HG02588 (cell line): ENCODE data around the gene MAP3K8.
"Not testable (repeated sequence)": the region's sequence is repeated elsewhere in the genome, so short reads cannot be mapped to it uniquely, and the experiment has no call there.

Experiments
- ATAC-seq: cut with Tn5 transposase; IDR thresholded peaks from one replicate; pipeline ENCODE4 v1.9.1; 2021; ENCODE audit warnings: mild to moderate bottlenecking, moderate library complexity; ENCODE audit not compliant: unreplicated experiment

MAP3K8 gene

DNA sequence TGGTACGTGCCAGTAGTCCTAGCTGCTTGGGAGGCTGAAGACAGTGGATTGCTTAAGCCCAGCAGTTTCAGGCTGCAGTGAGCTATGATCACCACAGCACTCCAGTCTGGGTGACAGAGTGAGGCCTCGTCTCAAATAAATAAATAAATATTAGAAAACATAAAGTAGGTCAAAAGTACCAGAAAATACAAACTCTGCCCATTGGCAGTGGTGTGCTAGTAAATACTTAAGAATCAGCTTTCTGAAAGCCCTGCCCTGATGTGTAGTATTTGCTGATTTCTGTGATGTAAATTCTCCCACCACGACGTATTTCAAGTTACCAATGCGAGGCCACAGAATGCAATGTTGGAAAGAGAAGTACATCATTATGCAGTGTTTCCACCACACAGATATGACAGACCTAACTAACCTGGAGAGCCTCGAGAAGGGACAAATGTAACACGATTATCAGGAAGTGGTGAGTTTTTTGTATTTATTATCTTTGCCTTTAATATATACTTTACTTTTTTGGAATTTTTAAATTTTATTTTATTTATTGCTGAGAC is 11.8 kb upstream of the MAP3K8 start:
- ATAC-seq, result no peak

DNA sequence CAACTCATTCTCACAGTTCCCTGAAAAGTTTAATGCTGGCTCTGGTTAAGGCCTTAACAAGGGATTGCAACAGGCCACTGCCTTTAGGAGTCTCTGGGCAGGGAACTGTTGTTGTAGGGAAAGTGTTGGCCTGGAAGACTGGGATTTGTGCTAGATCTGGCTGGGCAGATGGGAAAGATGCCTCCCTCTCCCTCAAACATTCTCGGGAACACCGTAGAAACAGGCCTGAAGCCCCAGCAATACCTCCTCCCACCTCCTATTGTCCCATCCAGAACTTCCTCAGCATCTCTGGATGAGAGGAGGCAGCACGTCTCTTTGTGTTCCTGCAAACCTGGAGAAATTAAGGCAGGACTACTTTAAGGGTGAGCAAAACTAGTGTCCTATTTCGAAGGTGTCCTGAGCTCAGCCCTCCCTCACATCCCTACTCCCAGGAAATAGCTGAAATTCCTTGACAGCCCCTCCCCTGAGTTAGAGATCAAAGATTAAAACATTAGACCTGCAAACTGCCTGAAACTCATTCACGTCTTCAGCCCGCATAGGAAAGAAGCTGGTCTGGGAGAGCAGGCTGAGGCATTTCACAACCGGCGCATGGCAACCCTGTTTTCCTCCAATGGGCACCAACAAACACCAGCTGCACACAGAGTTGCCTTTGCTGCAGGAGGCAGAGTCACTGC is 10.9 kb upstream of the MAP3K8 start:
- no peak for ATAC-seq

DNA sequence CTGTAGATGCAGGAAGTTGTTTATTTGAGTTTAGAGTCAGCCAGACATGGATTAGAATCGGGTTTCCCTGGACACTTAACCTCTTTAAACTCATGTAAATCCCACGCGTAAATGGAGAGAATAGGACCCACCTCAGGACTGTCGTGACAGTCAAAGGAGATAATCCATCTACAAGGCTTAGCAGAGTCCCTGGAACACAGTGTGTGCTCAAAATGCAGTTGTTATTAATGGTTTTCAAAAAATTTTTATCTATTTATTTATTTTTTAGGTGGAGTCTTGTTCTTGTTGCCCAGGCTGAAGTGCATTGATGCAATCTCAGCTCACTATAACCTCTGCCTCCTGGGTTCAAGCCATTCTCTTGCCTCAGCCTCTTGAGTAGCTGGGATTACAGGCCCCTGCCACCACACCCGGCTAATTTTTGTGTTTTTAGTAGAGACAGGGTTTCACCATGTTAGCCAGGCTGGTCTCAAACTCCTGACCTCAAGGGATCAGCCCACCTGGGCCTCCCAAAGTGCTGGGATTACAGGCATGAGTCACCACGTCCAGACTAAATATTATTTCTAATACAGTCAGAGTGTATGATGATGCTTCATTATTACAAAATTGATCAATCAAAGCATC is 10.2 kb upstream of the MAP3K8 start:
- ATAC-seq, result not testable (repeated sequence)

GRCh38 chr10:30425336-30426075 is 8.5 kb upstream of the MAP3K8 start:
- no peak for ATAC-seq

DNA sequence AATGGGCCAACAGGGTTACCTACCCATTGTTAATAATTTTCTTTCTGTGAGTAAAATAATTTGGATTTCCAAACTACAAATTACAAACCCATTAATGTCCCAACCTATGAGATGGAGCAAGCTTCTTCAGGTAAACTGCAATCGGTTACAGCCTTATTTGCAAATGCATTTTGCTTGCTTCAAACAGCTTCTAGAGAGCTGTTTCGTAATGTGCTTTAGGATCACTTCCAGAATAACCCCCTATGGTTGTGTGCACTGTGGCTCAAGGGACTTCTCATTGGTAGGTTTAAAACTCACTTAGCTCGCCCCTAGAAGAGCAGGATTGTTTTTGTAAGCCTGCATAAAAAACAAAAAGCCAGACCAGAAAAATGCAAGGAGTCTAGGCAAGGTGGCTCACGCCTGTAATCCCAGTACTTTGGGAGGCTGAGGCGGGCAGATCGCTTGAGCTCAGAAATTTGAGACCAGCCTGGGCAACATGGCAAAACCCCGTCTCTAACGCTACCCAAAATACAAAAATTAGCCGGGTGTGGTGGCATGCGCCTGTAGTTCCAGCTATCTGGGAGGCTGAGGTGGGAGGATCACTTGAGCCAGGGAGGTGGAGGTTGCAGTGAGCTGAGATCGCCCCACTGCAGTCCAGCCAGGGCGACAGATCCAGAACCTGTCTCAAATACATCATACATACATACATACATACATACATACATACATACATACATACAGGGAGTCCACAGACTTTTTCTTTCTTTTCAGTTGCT is 3.3 kb upstream of the MAP3K8 start:
- no peak for ATAC-seq

DNA sequence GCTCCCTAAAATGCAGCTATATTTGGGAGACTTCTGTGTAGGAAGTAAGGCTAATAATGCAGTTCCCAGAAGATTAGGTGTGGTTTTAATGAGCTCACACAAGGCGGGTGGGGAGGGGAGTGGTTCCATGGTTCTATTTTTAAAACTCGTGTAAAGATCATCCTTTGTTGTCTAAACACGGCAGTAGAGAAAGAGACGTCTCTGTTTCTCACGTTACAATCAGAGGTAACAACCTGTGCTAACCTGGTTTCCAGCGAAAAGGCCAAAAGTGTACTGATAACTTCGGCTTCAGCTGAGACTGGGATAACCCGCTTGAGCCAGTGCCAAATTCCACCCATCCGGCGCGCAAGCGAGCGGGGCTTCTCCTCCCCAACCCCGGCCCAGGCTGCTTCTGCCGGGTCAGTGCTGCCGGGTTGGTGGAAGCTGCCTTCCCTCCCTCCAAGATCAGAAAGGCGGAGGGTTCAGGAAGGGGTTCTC is 2.5 kb upstream of the MAP3K8 start:
- ATAC-seq, result no peak

DNA sequence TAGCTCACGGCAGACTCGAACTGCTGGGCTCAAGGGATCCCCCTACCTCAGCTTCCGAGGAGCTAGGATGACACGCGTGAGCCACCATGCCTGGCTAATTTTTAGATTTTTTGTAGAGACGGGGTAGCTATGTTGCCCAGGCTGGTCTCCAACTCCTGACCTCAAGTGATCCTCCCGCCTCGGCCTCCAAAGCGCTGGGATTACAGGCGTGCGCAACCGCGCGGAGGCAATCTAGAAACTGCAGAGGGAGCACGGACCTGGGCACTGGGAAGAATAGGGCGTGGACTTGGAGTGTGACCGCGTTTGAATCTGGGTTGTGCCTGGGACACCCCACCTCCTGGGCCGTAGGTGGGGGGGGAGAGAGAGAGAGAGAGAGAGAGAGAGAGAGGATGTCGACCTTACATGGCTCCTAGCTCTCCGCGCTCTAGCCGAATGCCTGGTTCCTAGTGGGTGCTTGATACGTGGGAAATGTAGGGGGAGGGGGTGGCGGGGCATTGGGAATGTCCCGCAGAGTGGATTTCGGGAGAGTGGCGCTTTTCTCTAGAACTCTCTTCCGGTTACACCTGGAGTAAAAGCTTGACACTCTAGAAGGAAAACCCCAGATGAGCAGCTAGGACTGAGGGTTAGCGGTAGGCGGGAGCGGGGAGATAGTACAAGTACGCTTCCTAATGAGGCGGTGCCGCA is 1.2 kb upstream of the MAP3K8 start:
- ATAC-seq, result peak; percentile 6

GRCh38 chr10:30433306-30433729 is 666 bp upstream of the MAP3K8 start:
- peak; percentile 19 for ATAC-seq

GRCh38 chr10:30434273-30435072 is 489 bp downstream of the MAP3K8 start:
- peak; percentile 39 for ATAC-seq

DNA sequence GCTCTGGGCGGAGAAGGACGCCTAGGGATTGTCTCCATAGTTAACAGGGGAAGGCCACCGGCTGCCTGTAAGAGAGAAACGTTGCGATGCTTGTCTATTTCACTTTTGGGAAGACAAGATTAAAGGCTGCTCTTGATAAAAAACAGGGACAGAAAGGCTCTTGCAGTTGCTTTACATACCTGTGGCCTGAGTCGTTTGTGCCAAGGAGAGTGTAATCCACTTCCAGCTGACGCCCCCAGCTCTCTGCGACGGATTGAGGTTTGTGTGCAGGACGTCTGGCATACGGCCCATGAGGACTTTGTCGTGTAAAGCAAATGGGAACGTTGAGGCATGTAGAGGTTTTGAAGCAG is 1.1 kb downstream of the MAP3K8 start:
- ATAC-seq, result no peak

DNA sequence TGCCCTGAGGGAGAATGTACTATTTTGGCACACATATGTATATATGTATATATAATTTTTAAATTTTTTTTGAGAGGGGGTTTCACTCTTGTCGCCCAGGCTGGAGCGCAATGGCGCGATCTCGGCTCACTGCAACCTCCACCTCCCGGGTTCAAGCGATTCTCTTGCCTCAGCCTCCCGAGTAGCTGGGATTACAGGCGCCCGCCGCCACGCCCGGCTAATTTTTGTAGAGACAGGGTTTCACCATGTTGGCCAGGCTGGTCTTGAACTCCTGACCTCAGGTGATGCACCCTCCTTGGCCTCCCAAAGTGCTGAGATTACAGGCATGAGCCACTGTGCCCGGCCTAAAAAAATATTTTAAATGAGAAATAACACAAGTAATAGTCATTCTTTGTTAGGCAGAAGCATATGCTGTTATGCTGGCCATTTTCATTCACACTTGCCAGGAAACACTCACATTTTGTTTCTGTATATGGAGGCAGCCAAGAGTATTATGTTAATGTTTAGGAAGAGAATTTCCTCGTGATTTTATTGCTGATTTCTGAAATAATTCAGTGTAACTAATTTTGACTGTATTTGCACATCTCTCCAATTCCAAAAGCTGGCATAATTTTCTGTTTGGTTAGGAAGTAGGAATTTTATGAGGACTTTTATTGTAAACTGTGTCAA is 1.6 kb downstream of the MAP3K8 start:
- ATAC-seq, result not testable (repeated sequence)

DNA sequence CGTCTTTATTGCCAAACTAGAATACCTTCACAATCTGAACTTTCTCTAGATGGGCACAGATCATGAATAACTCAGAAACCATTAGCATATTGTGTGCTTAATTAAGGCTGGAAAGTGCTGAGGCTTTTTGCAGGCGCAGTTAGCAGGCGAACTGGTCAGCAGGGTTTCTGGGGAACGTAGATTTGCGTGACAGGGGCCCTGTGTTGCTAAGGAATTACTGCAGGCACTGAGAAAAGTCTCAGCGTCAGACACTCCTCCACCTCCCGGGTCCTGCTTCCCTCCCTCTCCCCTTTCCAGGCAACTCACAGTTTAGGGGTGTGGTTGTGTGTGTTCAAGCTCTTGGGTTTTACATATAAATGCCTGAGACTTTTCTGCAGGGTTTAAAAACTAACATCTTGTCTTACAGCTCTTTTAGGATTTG is 2.2 kb downstream of the MAP3K8 start:
- ATAC-seq, result no peak

- ATAC-seq, result no peak
Measured at GRCh38 chr10:30436671-30437030, 2.7 kb downstream of the MAP3K8 start.

- ATAC-seq, result no peak
Measured at GRCh38 chr10:30437031-30437841, 3.3 kb downstream of the MAP3K8 start.

DNA sequence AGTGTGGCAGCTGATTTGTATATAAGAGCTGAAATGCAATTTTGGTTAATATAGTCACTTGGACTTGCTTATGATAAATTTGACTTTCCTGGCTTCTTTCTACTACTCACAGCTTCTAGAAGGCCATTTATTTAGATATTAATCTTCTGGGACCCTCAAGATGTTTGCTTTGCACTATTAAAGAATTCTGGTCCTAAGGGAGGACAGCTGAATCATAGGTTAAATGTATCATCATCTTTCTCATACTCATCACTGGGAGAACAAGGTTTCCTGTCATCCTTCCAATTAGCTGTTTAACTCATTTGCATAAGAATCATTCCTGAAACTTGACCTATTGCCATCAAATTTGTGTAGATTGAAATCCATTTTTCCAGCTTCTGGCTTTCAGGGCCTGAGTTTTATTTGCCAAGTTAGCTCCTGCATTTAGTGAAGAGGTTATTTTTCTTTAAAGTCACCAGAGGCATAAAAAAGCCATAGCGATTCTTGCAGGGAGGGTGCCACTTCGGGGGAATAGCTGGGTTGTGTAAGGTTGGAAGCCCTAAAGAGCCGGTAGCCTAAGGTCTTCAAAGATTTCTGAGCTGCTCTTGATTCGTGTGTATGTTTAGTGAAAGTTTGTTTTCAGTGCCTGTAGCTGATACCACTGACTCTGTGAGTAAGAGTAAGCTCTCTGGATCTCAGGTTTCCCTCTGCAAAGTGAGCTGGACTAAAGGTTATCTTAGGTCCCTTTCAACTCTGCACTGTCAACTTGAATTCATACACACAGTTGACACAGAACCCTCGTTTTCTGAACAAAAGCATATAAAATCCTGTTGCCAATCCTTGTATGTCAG is 4.3 kb downstream of the MAP3K8 start:
- ATAC-seq, result no peak

GRCh38 chr10:30439931-30440330 is 5.9 kb downstream of the MAP3K8 start:
- ATAC-seq, result no peak

GRCh38 chr10:30442019-30442606 is 8.1 kb downstream of the MAP3K8 start:
- ATAC-seq, result no peak
